HL-60 (cell line): ENCODE data around the gene AIPL1.

ENCODE experiments used
- GABPA ChIP-seq: IDR thresholded peaks from 2 replicates; pipeline ENCODE4 v1.6.1; 2012; ENCODE audit warnings: low read depth
- TF ChIP-seq, protein P1 (sequence below): IDR thresholded peaks from one replicate; pipeline ENCODE4 v1.5.1; 2011; ENCODE audit warnings: low read length, control low read depth, inconsistent platforms; ENCODE audit not compliant: insufficient read depth

- TF ChIP-seq, protein P1, sequence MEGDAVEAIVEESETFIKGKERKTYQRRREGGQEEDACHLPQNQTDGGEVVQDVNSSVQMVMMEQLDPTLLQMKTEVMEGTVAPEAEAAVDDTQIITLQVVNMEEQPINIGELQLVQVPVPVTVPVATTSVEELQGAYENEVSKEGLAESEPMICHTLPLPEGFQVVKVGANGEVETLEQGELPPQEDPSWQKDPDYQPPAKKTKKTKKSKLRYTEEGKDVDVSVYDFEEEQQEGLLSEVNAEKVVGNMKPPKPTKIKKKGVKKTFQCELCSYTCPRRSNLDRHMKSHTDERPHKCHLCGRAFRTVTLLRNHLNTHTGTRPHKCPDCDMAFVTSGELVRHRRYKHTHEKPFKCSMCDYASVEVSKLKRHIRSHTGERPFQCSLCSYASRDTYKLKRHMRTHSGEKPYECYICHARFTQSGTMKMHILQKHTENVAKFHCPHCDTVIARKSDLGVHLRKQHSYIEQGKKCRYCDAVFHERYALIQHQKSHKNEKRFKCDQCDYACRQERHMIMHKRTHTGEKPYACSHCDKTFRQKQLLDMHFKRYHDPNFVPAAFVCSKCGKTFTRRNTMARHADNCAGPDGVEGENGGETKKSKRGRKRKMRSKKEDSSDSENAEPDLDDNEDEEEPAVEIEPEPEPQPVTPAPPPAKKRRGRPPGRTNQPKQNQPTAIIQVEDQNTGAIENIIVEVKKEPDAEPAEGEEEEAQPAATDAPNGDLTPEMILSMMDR = no peak
- no peak for TF ChIP-seq GABPA
Measured at GRCh38 chr17:6458460-6458950, 23.6 kb upstream of the AIPL1 start.
